Retinal pigment epithelial cell (primary cell): Measurements from ENCODE around the gene ZSCAN29.

Experiments used
- DNase-seq: peaks from one replicate; pipeline ENCODE4 v3.0.0-alpha.2; 2010; ENCODE audit warnings: low read depth
- H3K4me3 ChIP-seq: 2 replicates; pipeline ENCODE4 v1.5.1; 2011; ENCODE audit warnings: mild to moderate bottlenecking, low read length, control low read depth, moderate library complexity
- TF ChIP-seq, protein P1 (sequence below): conservative IDR thresholded peaks from 2 replicates; pipeline ENCODE4 v1.5.1; 2011; ENCODE audit warnings: low read depth, low read length, control low read depth, inconsistent platforms

The ZSCAN29 gene

DNA sequence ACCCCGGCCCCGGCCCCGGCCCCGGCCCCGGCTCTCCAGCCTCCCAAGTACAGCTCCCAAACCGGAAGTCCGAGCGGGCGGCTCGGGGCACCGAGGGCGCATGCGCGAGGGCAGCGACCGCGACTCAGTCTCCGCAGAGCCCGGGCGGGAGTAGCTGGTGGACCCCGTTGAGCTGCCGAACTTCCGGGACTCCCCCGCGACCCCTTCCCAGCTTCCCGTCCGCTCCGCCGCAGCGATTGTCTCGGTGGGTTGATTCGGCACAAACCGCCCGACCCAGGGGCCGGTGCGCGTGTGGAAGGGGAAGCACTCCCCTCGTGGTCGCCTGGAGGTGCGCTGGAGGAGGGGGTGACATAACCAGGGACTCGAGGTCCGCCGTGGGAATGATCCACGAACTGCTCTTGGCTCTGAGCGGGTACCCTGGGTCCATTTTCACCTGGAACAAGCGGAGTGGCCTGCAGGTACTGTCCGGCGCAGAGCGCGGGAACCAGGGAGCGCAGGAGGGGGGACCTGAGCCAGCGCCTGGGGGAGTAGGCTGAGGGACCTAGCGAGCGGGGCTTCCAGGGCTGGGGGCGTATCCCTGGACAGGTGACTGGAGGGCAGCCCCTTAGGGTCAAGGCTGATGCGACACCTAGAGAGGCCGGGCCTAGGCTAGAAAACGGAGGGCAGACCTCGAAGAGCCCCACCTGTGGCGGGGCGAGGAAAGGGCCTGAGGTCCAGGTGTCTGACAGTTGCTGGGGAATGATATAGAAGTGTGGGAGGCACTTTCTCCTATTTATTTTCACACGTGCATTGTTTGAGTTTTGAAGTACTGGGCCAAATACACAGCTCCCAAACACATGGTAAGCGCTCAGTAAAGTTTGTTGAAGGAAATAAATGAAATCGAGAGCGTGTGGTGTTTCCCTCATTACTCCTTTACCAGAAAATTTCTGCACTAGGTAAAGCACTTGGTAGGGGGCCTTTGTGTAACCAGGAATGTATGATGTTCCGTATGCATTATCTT is at the start of gene ZSCAN29, which contains the start of gene TUBGCP4:
Gene ZSCAN29 (minus strand): TSS at position 69 of the 1,000 bp plus-strand sequence. CDS start 1,130 bp downstream, outside the sequence.
Gene TUBGCP4 (plus strand): TSS at position 127 of the 1,000 bp plus-strand sequence. CDS start 254 bp downstream, at position 381.
- DNase-seq: no peak
- peak within 1 kb of the TSS; percentile 82 for H3K4me3 ChIP-seq
- TF ChIP-seq, protein P1, sequence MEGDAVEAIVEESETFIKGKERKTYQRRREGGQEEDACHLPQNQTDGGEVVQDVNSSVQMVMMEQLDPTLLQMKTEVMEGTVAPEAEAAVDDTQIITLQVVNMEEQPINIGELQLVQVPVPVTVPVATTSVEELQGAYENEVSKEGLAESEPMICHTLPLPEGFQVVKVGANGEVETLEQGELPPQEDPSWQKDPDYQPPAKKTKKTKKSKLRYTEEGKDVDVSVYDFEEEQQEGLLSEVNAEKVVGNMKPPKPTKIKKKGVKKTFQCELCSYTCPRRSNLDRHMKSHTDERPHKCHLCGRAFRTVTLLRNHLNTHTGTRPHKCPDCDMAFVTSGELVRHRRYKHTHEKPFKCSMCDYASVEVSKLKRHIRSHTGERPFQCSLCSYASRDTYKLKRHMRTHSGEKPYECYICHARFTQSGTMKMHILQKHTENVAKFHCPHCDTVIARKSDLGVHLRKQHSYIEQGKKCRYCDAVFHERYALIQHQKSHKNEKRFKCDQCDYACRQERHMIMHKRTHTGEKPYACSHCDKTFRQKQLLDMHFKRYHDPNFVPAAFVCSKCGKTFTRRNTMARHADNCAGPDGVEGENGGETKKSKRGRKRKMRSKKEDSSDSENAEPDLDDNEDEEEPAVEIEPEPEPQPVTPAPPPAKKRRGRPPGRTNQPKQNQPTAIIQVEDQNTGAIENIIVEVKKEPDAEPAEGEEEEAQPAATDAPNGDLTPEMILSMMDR: peak; percentile 45

DNA sequence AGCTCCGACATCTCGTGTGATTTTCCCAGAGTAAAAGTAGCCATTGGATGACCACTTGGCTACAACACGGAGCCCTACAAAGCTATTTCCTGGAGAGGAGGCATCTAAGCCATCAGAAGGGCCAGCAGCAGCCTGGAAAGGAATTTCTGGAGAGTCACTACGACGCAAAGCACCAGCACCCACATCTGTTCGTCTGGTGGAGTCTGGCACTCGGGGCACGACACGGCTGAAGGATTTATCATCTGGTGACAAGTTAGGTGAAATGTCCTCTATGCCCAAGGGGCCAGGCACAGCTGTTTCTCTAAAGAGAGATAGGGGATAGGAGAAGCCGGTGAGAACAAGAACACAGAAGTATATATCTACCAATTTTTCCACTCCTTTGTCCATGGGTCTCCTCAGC is 49.6 kb upstream of the ZSCAN29 start:
- TF ChIP-seq, protein P1: no peak
- no peak for DNase-seq
- H3K4me3 ChIP-seq: no peak overlapping the region

DNA sequence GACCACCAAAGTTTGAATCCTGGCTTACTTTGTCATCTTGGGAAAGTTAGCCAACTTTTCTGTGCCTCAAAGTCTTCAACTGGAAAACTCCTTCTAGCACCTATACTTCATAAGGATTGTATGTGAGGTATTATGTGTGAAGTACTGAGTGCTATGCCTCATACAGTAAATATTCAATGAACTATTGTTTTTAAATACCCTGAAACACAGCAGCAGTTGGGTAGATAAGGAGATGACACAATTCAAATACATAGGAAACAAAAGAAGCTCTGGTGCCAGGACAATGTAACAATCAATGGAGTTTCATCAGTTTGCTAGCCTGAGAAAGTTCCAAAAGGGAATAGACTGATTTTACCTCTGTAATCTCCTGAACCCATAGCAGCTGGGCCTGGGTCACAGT is 43.4 kb upstream of the ZSCAN29 start:
- TF ChIP-seq, protein P1: no peak
- no peak for DNase-seq
- H3K4me3 ChIP-seq: no peak overlapping the region

DNA sequence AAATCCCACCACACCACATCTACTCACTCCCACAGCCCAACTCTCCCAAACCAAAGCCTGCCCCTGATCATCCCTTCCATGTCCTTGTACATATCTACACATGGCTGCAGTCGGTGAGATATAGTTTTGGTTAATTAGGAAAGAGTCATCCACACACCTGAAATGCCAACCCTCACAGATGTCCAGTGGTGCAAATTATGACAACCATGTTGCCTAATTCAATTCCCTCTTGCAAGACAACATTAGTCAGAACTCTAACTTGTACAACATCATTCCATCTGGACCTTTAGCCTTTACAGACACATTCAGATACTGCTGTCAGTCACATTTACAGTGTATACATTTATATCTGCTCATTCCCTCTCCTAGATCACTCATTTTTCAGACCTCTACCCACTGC is 41.3 kb upstream of the ZSCAN29 start:
- TF ChIP-seq, protein P1: no peak
- no peak overlapping the region for H3K4me3 ChIP-seq
- DNase-seq: no peak

DNA sequence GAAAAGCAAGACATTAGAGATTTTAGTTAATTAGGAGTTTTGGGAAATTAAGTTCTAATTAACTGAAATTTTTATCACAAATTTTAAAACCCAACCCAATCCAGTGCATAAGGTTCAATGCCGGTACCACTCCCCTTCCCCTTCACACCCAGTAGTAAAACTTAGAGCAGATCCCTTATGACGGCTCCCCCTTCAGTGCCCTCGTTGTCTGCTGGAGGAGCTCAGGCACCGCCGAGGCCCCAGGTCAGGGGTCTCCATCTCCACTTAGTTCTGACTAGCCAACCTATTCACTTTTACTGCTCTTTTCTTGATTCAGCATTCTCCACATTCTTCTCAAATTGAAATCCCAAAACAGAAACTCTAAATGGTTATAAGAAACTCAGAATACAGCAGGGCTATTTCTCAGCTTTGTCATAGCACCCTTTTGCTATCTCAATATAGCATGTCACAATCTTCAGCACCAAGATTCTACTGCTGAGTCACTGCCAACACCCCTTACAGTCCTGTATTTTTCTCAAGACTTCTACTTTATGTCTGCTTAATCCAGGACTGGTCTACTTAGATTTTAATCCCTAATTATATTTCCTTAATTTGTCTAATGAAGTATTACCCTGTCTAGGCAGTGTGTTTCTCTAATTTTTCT is 39.9 kb upstream of the ZSCAN29 start:
- TF ChIP-seq, protein P1: no peak
- H3K4me3 ChIP-seq: no peak overlapping the region
- peak; percentile 9 for DNase-seq

DNA sequence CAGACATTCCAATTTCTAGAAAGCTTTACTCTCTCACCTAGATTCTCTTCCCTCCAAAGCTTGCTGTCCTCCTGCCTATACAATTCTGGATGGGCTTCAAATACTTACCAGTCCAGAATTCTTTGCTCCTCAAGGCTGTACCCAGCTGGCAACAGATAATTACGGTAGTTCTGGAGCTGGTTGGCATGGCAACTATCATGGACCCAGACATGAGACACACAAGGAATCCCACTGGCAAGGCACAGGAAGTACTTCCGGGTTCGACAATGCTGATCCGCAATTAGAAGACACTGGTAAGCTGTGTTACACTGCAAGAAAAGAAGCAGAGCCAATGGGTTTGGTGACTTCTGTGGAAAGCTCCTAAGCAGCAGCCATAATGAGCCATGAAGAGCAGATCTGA is 37.9 kb upstream of the ZSCAN29 start:
- no peak overlapping the region for H3K4me3 ChIP-seq
- DNase-seq: no peak
- TF ChIP-seq, protein P1: no peak

DNA sequence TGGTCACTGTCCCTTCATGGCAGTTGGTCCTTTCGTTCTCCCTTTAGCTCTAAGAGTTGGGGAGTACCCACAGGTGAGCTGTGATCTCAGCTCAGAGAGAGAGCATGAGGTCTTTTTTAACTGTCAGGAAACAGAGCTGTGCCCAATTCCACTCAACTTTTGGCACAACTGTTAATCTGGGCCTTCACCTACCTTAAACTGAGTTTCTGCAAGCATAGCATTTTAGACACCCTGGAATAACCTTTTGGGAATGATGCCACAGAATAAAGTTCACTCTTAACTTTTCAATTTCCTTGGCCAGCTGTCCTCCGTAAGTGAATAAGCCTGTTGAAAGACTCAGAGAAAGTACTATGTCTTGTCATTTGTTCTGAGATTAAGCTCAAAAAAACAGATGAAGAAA is 36.0 kb upstream of the ZSCAN29 start:
- TF ChIP-seq, protein P1: no peak
- H3K4me3 ChIP-seq: no peak overlapping the region
- no peak for DNase-seq
